Activated T-helper 1 cell treated with anti-CD3 and anti-CD28 coated beads, Interleukin-12 subunit alpha, Interleukin-12 subunit beta, Interleukin-2, Interleukin-4 antibody, amounts not matched to agents 30 ng/mL and 10 ng/mL and 1 ng/mL, durations not matched to agents 14 hours and 24 hours and 36 hours (primary cell): ENCODE results near the gene CLK2. TPM values are rescaled to one million over a fixed set of nuclear protein-coding genes. Genes with fewer than 3 reads are reported as not detected.
A peak's percentile ranks its signal among the peaks of the same experiment; 100 is the strongest.

ENCODE experiments used
- DNase-seq: peaks from one replicate; pipeline ENCODE4 v3.0.0; 2021; ENCODE audit warnings: low spot score
- H3K27ac Mint-ChIP-seq: one replicate; pipeline ENCODE4 v1.8.0; 2021; ENCODE audit warnings: mild to moderate bottlenecking, mixed read lengths
- H3K27me3 Mint-ChIP-seq: one replicate; pipeline ENCODE4 v1.8.0; 2022; ENCODE audit warnings: mild to moderate bottlenecking, moderate library complexity, mixed read lengths; ENCODE audit not compliant: insufficient read depth
- H3K36me3 Mint-ChIP-seq: one replicate; pipeline ENCODE4 v1.8.0; 2021; ENCODE audit warnings: low read depth, mixed read lengths
- H3K4me1 Mint-ChIP-seq: one replicate; pipeline ENCODE4 v1.8.0; 2021; ENCODE audit warnings: low read depth, mixed read lengths
- H3K4me3 Mint-ChIP-seq: one replicate; pipeline ENCODE4 v1.8.0; 2021; ENCODE audit warnings: mild to moderate bottlenecking, moderate library complexity, mixed read lengths
- H3K9me3 Mint-ChIP-seq: one replicate; pipeline ENCODE4 v1.8.0; 2021; ENCODE audit warnings: mixed read lengths
- intact Hi-C: fragments of 100-400 bp; cut with micrococcal nuclease; formaldehyde crosslinking; loops from one replicate; pipeline ENCODE4 v1.15.1; 2024
- total RNA-seq: library from RNA; stranded (reverse); gene quantifications from 2 replicates; pipeline ENCODE4 v1.2.3, GENCODE V29; 2022

CLK2 gene
- total RNA-seq, 1 donor from 2014 or later: 87.0 TPM

GRCh38 chr1:155277070-155277901 lies 4.0 kb upstream of the CLK2 start, which contains the start of gene HCN3:
TSS of gene HCN3 (plus strand) at chr1:155277463. CDS start at chr1:155277591, 128 bp downstream.
- peaks cover 6% of the 10 kb centered on the region for H3K36me3 Mint-ChIP-seq
- intact Hi-C loops: loop anchor here (1.0 to 10.0 kb wide), 9 partner anchors 15 to 778 kb away; partner anchors contain the start of genes ENTREP3, FDPS, LAMTOR2 and SCAMP3
- H3K4me3 Mint-ChIP-seq: peak within 1 kb of the TSS; percentile 83
- no peaks in the 10 kb centered on the region for H3K9me3 Mint-ChIP-seq
- peak; percentile 91 for DNase-seq
- peak within 1 kb of the TSS; percentile 62 for H3K27ac Mint-ChIP-seq
- peaks cover 38% of the 10 kb centered on the region for H3K4me1 Mint-ChIP-seq
- H3K27me3 Mint-ChIP-seq: peaks cover 7% of the 10 kb centered on the region

- H3K27ac Mint-ChIP-seq: peak overlapping the region; percentile 94
- peaks cover 2% of the 10 kb centered on the region for H3K27me3 Mint-ChIP-seq
- intact Hi-C loops: loop anchor here (1.0 to 10.0 kb wide), 6 partner anchors 10 to 782 kb away; partner anchors contain the start of genes FDPS, LAMTOR2, MTX1 and SCAMP3
- peaks cover 41% of the 10 kb centered on the region for H3K4me1 Mint-ChIP-seq
- peaks cover 38% of the 10 kb centered on the region for H3K36me3 Mint-ChIP-seq
- DNase-seq: no peak
- no peaks in the 10 kb centered on the region for H3K9me3 Mint-ChIP-seq
- peak overlapping the region; percentile 90 for H3K4me3 Mint-ChIP-seq
These were observed 600 bp downstream of the CLK2 start for GRCh38 chr1:155272466-155273342.

- H3K27me3 Mint-ChIP-seq: no peaks in the 10 kb centered on the region
- intact Hi-C loops: no loop called here
- DNase-seq: no peak
- no peak overlapping the region for H3K27ac Mint-ChIP-seq
- no peaks in the 10 kb centered on the region for H3K9me3 Mint-ChIP-seq
- no peak overlapping the region for H3K4me3 Mint-ChIP-seq
- H3K36me3 Mint-ChIP-seq: peaks cover 63% of the 10 kb centered on the region
- peaks cover 24% of the 10 kb centered on the region for H3K4me1 Mint-ChIP-seq
These were observed 3.9 kb downstream of the CLK2 start for GRCh38 chr1:155269381-155269780.

DNA sequence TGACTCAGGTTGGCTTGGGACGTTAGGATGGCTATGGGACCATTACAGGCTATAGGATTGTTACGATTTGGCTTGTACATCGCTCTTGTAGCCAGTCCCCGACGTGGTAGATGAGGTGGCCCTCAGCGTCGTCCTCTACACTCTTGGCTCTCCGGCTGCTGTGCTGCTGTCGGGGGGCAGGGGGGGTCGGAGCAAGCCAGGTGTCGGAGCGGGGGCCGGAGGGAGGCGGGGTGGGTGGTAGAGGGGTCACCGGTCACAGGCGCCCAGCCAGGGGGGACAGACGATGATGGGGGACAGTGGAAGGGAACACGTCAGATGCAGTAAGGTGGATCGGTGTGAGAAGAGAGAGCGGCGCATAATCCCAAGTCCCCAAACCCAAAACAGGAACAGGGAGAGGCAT lies 4.7 kb downstream of the CLK2 start:
- Mint-ChIP-seq H3K27ac (peak overlapping the region; percentile 23), H3K9me3 (no peaks in the 10 kb centered on the region), H3K36me3 (peaks cover 66% of the 10 kb centered on the region), H3K4me1 (peaks cover 23% of the 10 kb centered on the region), H3K4me3 (no peak overlapping the region), H3K27me3 (no peaks in the 10 kb centered on the region)
- intact Hi-C loops: no loop called here
- DNase-seq: no peak

- DNase-seq: no peak
- Mint-ChIP-seq H3K27me3 (no peaks in the 10 kb centered on the region), H3K27ac (no peak overlapping the region), H3K4me3 (no peak overlapping the region), H3K9me3 (no peaks in the 10 kb centered on the region), H3K36me3 (peaks cover 72% of the 10 kb centered on the region), H3K4me1 (peaks cover 27% of the 10 kb centered on the region)
- intact Hi-C loops: no loop called here
These were observed 5.9 kb downstream of the CLK2 start for GRCh38 chr1:155267373-155267772.

- H3K4me1 Mint-ChIP-seq: peaks cover 27% of the 10 kb centered on the region
- intact Hi-C loops: no loop called here
- H3K27ac Mint-ChIP-seq: no peak overlapping the region
- no peaks in the 10 kb centered on the region for H3K9me3 Mint-ChIP-seq
- peaks cover 70% of the 10 kb centered on the region for H3K36me3 Mint-ChIP-seq
- no peak overlapping the region for H3K4me3 Mint-ChIP-seq
- no peaks in the 10 kb centered on the region for H3K27me3 Mint-ChIP-seq
- DNase-seq: no peak
These were observed 6.8 kb downstream of the CLK2 start for GRCh38 chr1:155266553-155266952.

- Mint-ChIP-seq H3K36me3 (peaks cover 60% of the 10 kb centered on the region), H3K27ac (peak overlapping the region; percentile 24), H3K9me3 (no peaks in the 10 kb centered on the region), H3K4me3 (peak overlapping the region; percentile 19), H3K27me3 (no peaks in the 10 kb centered on the region), H3K4me1 (peaks cover 32% of the 10 kb centered on the region)
- intact Hi-C loops: loop anchor here (5.0 kb wide), 2 partner anchors 56 to 424 kb away; partner anchors contain the start of genes DAP3, MTX1, THBS3 and YY1AP1
- DNase-seq: no peak
These were observed 10.2 kb downstream of the CLK2 start for GRCh38 chr1:155263067-155263466.

DNA sequence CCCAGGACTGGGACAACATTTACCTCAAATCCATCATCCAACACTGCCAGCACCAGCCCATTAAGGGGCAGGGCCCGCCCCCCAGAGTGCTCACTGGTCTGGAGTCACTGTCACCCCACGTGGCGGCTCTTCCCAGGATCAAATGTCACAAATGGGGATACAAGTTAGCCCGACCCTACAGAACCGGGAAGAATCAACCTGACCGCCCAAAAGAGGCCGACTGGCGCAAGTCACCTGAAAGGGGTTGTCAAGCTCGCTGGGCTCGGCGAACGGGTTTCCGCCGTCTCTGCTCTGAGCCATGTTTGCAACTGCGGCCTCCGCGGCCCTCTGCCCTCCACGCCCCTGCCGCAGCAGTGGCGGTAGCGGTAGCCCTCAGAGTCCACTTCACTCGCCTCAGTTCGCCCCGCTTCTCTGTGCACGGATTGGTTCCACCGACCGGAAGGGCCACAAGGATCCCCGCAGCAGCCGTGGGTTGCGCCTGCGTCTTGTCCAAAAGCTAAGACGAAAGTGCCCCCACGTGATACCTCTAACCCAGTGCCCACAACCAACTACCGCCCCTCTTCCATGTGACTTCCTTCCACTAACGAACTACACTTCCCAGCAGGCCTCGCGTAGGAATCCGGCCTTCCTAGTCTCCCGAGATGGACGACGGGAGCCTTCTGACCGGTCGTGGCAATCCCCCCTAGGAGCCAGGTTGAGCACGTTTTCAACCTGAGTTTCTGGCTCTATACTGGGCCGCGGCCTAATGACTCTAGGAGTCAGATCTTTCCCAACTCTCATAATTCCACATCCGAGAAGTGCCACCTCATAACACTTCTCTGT lies 11.2 kb downstream of the CLK2 start, which contains the start of gene SCAMP3:
TSS of gene SCAMP3 (minus strand) at position 509 of the 822 bp plus-strand sequence. CDS start at position 300, 209 bp downstream.
- DNase-seq: peak; percentile 88
- H3K4me3 Mint-ChIP-seq: peak within 1 kb of the TSS; percentile 90
- peaks cover 56% of the 10 kb centered on the region for H3K36me3 Mint-ChIP-seq
- peak within 1 kb of the TSS; percentile 88 for H3K27ac Mint-ChIP-seq
- H3K9me3 Mint-ChIP-seq: no peaks in the 10 kb centered on the region
- H3K4me1 Mint-ChIP-seq: peaks cover 38% of the 10 kb centered on the region
- H3K27me3 Mint-ChIP-seq: no peaks in the 10 kb centered on the region
- intact Hi-C loops: loop anchor here (1.0 to 5.0 kb wide), 10 partner anchors 11 to 595 kb away; partner anchors contain the start of genes CLK2, DAP3, FDPS and GON4L

DNA sequence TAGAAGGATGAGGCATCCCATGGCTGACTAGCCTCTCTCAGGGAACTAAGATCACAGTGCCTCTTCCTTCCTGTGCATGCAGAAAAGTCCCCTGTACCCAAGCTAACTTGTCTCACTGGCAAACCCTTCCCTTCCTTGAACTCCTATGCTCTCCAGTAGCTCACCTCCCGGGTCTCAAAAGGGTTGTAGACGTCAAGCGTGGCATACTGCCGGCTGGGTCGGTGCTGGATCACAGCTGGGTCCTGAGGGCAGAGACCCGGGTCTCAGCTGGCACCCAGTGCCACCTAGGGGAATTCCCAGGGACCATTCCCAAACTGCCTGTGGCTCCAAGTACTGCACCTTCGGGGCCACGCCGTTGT lies 11.8 kb downstream of the CLK2 start:
- Mint-ChIP-seq H3K27ac (peak overlapping the region; percentile 88), H3K4me3 (peak overlapping the region; percentile 90), H3K9me3 (no peaks in the 10 kb centered on the region), H3K4me1 (peaks cover 44% of the 10 kb centered on the region), H3K36me3 (peaks cover 58% of the 10 kb centered on the region), H3K27me3 (no peaks in the 10 kb centered on the region)
- intact Hi-C loops: loop anchor here (5.0 kb wide), 2 partner anchors 54 to 426 kb away; partner anchors contain the start of genes DAP3, MTX1, THBS3 and YY1AP1
- peak; percentile 18 for DNase-seq

GRCh38 chr1:155260276-155260675 lies 13.0 kb downstream of the CLK2 start:
- H3K27ac Mint-ChIP-seq: peak overlapping the region; percentile 49
- peaks cover 52% of the 10 kb centered on the region for H3K4me1 Mint-ChIP-seq
- no peak for DNase-seq
- peak overlapping the region; percentile 90 for H3K4me3 Mint-ChIP-seq
- H3K36me3 Mint-ChIP-seq: peaks cover 55% of the 10 kb centered on the region
- no peaks in the 10 kb centered on the region for H3K27me3 Mint-ChIP-seq
- H3K9me3 Mint-ChIP-seq: no peaks in the 10 kb centered on the region
- intact Hi-C loops: loop anchor here (5.0 kb wide), 2 partner anchors 53 to 427 kb away; partner anchors contain the start of genes DAP3, MTX1, THBS3 and YY1AP1

GRCh38 chr1:155256058-155256852 lies 17.0 kb downstream of the CLK2 start:
- intact Hi-C loops: no loop called here
- H3K27ac Mint-ChIP-seq: peak overlapping the region; percentile 64

More at GRCh38 chr1:155256058-155256852, 17.0 kb downstream of the CLK2 start:
- H3K27me3 Mint-ChIP-seq: no peaks in the 10 kb centered on the region
- H3K4me1 Mint-ChIP-seq: peaks cover 48% of the 10 kb centered on the region
- no peak for DNase-seq
- H3K36me3 Mint-ChIP-seq: peaks cover 30% of the 10 kb centered on the region
- no peaks in the 10 kb centered on the region for H3K9me3 Mint-ChIP-seq
- H3K4me3 Mint-ChIP-seq: peak overlapping the region; percentile 79
